IPS DF 6.9 (cell line): ENCODE data around the gene MBD3L4.
"Not testable (repeated sequence)": the region's sequence is repeated elsewhere in the genome, so short reads cannot be mapped to it uniquely, and the experiment has no call there.

ENCODE experiments used
- DNase-seq: peaks from one replicate; pipeline ENCODE4 v3.0.0-alpha.2; 2013; ENCODE audit warnings: low read depth, low spot score
- H3K27ac ChIP-seq: one replicate; pipeline ENCODE4 v1.5.1; 2013; ENCODE audit warnings: low read length, control low read depth
- H3K27me3 ChIP-seq: 2 replicates; pipeline ENCODE4 v1.6.1; 2013; ENCODE audit warnings: mild to moderate bottlenecking, low read length; ENCODE audit not compliant: control insufficient read depth, insufficient read depth
- H3K36me3 ChIP-seq: 2 replicates; pipeline ENCODE4 v1.6.1; 2013; ENCODE audit warnings: low read length; ENCODE audit not compliant: control insufficient read depth, insufficient read depth
- H3K4me1 ChIP-seq: 2 replicates; pipeline ENCODE4 v1.6.1; 2013; ENCODE audit warnings: low read length; ENCODE audit not compliant: control insufficient read depth, insufficient read depth
- H3K4me3 ChIP-seq: 2 replicates; pipeline ENCODE4 v1.5.1; 2013; ENCODE audit warnings: mild to moderate bottlenecking, low read length
- H3K9me3 ChIP-seq: 2 replicates; pipeline ENCODE4 v1.6.1; 2013; ENCODE audit warnings: low read length, inconsistent platforms; ENCODE audit not compliant: control insufficient read depth, insufficient read depth
- WGBS: extraction: QIAGEN DNeasy Blood & Tissue Kit; methylation state at CpG from one replicate; pipeline ENCODE4 v1.1.7; 2013; ENCODE audit warnings: mixed read lengths, missing lambda C conversion rate; ENCODE audit not compliant: insufficient read length, insufficient coverage; 5-methylcytosine and 5-hydroxymethylcytosine counted together

Gene MBD3L4

DNA sequence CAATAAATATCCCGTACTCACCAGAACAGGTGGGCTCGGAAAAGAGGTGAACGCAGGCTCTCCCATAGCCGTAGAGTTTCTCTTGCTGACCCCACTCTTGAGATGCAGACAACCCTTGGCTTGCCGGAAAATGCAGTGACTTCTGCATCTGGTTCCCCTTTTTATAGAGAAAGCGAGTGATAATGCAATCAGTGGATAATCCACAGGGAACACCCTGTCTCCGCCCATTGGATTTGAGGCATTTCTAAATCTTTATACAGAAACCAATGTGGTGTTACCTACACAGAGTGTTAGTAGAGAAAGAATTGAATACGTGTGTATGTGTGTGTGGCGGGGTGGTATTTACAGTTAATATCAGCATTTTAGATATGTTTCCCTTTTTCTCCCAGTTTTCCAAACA lies at the start of gene MBD3L4:
TSS of gene MBD3L4 (minus strand) at position 101 of the 400 bp plus-strand sequence. CDS start at position 66, 35 bp downstream.
- H3K27me3 ChIP-seq, DNase-seq, H3K9me3 ChIP-seq, H3K27ac ChIP-seq, H3K4me3 ChIP-seq, H3K36me3 ChIP-seq, H3K4me1 ChIP-seq: not testable (repeated sequence)
- no CpG with 5 or more reads among the region's 9 CpGs for WGBS

DNA sequence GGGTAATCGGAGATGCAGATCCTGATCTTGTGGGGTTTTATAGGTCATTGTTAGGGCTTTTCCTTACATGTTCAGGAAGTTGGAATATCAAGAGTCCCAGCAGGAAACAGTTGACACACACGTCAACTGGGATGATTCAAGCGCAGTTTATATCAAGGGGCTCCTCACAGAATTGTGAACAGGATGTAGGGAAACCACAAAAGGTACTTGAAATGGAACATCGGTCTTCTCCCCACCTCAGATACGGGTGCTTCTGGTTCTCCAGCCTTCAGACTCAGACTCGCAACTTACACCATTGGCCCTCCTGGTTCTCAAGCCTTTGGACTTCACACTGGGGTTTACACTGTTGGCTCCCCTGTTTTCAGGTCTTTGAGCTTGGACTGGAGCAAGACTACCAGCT lies 49.0 kb upstream of the MBD3L4 start:
- DNase-seq: no peak
- peaks cover 4% of the 10 kb centered on the region; the same call in 1 of the 2 replicates for H3K36me3 ChIP-seq
- no peak overlapping the region for H3K4me3 ChIP-seq
- peaks cover 5% of the 10 kb centered on the region for H3K9me3 ChIP-seq
- H3K4me1 ChIP-seq: no peaks in the 10 kb centered on the region
- no CpG with 5 or more reads among the region's 6 CpGs for WGBS
- no peaks in the 10 kb centered on the region for H3K27me3 ChIP-seq
- no peak overlapping the region for H3K27ac ChIP-seq

DNA sequence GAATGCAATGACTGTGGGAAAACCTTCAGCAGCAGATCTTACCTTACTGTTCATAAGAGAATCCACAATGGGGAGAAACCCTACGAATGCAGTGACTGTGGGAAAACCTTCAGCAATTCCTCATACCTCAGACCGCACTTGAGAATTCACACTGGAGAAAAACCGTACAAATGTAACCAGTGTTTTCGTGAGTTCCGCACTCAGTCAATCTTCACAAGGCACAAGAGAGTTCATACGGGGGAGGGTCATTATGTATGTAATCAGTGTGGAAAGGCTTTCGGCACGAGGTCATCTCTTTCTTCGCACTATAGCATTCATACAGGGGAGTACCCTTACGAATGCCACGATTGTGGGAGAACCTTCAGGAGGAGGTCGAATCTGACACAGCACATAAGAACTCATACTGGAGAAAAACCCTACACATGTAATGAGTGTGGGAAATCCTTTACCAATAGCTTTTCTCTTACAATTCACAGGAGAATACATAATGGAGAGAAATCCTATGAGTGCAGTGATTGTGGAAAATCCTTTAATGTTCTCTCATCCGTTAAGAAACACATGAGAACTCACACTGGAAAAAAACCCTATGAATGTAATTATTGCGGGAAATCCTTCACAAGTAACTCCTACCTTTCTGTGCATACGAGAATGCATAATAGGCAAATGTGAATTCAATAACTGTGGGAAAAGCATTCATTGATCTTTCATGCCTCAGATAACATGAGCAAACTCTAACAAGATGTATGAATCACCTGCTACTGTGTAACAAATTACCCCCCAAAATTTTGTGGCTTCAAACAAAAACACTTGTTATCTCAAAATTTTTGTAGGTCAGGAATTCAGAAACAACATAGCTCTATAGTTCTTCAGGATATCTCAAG lies 43.3 kb upstream of the MBD3L4 start:
- no CpG with 5 or more reads among the region's 15 CpGs for WGBS
- no peak for DNase-seq

DNA sequence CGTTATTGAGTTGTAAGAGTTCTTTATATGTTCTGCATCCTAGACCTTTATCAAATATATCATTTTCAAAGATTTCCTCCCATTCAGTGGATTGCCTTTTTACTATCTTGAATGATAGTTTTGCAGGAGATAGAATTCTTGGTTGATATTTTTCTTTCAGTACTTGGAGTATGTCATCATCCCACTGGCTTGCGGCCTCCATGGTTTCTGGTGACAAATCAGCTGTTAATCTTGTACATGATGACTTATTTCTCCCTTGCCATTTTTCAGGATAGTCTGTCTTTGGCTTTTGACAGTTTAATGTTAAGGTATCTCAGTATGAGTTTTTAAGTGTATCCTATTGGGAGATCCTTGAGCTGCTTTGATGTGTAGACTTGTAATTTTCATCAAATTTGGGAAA lies 38.0 kb upstream of the MBD3L4 start:
- DNase-seq: no peak
- Histone ChIP-seq H3K36me3 (peaks cover 53% of the 10 kb centered on the region), H3K27me3 (no peaks in the 10 kb centered on the region), H3K4me3 (no peak overlapping the region), H3K9me3 (peaks cover 15% of the 10 kb centered on the region), H3K27ac (no peak overlapping the region), H3K4me1 (no peaks in the 10 kb centered on the region)
- WGBS: no CpG with 5 or more reads among the region's 2 CpGs

More for the DNA sequence above, 43.3 kb upstream of the MBD3L4 start:
- Histone ChIP-seq H3K4me3 (no peak overlapping the region), H3K36me3 (peaks cover 45% of the 10 kb centered on the region), H3K27me3 (no peaks in the 10 kb centered on the region), H3K4me1 (no peaks in the 10 kb centered on the region), H3K27ac (no peak overlapping the region), H3K9me3 (peaks cover 22% of the 10 kb centered on the region)

DNA sequence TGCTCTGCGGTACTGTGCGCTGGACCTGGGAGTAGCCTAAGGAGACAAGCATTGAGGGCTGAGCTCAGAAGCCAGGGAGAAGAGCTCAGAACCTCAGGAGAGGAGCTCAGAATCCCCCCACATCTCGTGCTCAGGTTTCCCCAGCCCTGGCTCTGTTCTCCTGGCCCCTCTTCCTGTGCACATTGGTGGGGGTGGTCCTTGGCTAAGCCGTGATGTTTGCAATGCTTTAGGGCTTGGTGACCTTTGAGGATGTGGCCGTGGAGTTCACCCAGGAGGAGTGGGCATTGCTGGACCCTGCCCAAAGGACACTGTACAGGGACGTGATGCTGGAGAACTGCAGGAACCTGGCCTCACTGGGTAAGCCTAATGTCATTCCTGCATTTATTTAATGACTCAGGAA lies 36.2 kb upstream of the MBD3L4 start:
- no peaks in the 10 kb centered on the region for H3K27me3 ChIP-seq
- no peak overlapping the region for H3K27ac ChIP-seq
- DNase-seq: no peak
- peaks cover 6% of the 10 kb centered on the region for H3K9me3 ChIP-seq
- no CpG with 5 or more reads among the region's 6 CpGs for WGBS
- no peak overlapping the region for H3K4me3 ChIP-seq
- H3K4me1 ChIP-seq: no peaks in the 10 kb centered on the region
- H3K36me3 ChIP-seq: peaks cover 39% of the 10 kb centered on the region

DNA sequence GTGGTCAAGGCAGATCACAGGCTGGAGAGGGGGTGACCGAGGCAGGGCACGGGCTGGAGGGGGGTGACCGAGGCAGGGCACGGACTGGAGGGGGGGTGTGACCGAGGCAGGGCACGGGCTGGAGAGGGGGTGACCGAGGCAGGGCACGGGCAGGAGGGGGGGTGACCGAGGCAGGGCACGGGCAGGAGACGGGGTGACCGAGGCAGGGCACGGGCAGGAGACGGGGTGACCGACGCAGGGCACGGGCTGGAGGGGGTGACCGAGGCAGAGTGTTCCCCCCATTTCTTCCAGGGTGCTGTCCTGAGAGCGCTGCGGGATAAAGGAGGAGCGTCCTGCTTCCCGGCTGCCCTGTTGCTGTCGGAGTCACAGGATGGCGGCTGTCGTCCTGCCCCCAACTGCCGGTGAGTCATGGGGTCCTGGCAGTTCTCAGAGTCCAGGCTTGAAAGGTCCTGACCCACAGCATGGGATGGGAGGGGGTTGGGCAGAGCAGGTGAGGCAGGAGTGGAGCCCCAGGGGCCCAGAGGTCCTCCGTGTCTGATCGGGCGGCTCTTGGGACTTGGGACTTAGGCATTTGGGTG lies 34.8 kb upstream of the MBD3L4 start:
- Histone ChIP-seq H3K36me3 (peaks cover 27% of the 10 kb centered on the region), H3K4me1 (no peaks in the 10 kb centered on the region), H3K9me3 (peaks cover 3% of the 10 kb centered on the region; the same call in 1 of the 2 replicates), H3K27me3 (no peaks in the 10 kb centered on the region), H3K27ac (no peak overlapping the region), H3K4me3 (no peak overlapping the region)
- no peak for DNase-seq
- WGBS: no CpG with 5 or more reads among the region's 29 CpGs

DNA sequence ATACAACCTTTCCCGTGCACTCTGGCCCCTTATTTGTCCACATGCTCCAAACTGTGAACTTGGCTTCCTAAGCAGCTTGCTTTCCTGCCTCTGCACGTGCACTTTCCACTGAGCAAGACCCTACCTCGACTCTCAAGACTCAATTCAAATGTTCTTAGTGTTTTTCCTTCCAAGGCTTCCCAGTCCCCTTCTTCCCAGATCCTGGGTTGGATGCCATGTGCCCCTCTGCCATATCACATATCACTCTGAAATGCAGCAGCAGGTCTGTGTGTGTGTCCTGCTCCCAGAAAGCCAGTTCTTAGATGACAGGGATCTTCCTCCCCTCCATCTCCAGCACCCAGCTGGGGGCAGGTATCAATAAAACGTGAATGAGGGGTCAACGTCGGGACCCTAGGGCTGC lies 32.6 kb upstream of the MBD3L4 start:
- DNase-seq: no peak
- H3K27ac ChIP-seq: no peak overlapping the region
- H3K9me3 ChIP-seq: peaks cover 3% of the 10 kb centered on the region; the same call in 1 of the 2 replicates
- no peaks in the 10 kb centered on the region for H3K27me3 ChIP-seq
- no peaks in the 10 kb centered on the region for H3K4me1 ChIP-seq
- peaks cover 22% of the 10 kb centered on the region for H3K36me3 ChIP-seq
- no peak overlapping the region for H3K4me3 ChIP-seq
- 100% methylated on average over 1 of the region's 6 CpGs for WGBS

DNA sequence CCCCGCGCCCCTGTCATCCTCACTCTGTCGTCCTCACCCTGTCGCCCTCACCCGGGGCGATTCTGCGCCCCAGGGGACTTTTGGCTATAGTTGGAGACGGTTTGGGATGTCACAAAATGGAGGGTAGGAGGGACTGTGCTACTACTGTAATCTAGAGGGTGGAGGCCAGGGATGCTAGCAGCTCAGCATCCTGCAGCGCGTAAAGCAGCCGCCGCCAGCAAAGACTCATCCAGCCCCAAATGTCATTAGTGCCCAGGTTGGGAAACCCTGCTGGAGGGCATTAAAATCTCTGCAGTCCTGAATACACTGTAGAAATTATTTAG lies 29.9 kb upstream of the MBD3L4 start:
- Histone ChIP-seq H3K9me3 (no peaks in the 10 kb centered on the region), H3K27me3 (no peaks in the 10 kb centered on the region), H3K4me1 (no peaks in the 10 kb centered on the region), H3K4me3 (peak overlapping the region; percentile 79), H3K36me3 (peaks cover 6% of the 10 kb centered on the region), H3K27ac (no peak overlapping the region)
- WGBS: no CpG with 5 or more reads among the region's 12 CpGs
- no peak for DNase-seq

DNA sequence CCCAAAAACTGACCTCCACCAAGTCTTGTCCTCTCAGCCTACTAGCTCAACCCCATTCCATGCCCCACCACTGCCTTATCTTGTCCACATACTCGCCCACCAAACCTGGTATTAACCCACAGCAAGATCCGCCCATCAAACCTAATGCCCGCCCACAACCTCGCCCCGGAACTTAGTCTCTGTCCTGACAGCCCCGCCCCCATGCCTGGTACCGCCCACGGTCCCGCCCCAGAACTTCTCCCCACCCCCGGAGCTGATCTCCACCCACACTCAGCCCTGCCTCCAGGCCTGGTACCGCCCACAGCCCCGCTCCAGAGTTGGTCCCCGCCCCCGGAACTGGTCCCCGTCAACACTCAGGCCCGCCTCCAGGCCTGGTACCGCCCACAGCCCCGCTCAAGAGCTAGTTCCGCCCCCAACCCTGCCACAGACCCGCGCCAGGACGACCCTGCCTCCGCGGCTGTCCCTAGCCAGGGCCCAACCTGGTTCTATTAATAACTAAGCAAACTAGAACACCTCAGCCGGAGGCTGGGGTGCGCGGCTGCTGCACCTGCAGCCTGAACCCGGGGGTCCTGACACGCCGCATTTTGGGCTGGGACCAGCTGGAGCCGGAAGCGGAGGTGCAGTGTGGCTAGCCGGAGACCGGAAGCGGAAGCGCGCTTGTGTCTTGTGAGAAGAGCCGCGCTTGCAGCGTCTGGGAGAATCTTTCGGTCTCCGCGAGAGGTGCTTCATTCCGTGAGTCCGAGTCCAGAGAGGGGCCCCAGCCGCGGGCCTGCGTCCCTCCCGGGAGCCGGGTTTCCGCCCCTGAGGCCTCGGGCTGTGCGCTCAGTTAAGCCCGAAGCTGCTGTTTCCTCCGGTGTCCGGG lies 29.3 kb upstream of the MBD3L4 start, which contains the start of gene ZNF557:
TSS of gene ZNF557 (plus strand) at position 662 of the 862 bp plus-strand sequence. CDS start 5,372 bp downstream, outside the sequence.
- WGBS: no CpG with 5 or more reads among the region's 56 CpGs
- H3K4me3 ChIP-seq: peak within 1 kb of the TSS; percentile 79
- H3K36me3 ChIP-seq: peaks cover 2% of the 10 kb centered on the region; the same call in 1 of the 2 replicates
- no peaks in the 10 kb centered on the region for H3K27me3 ChIP-seq
- no peaks in the 10 kb centered on the region for H3K4me1 ChIP-seq
- no peaks in the 10 kb centered on the region for H3K9me3 ChIP-seq
- DNase-seq: peak; percentile 82
- no peak within 1 kb of the TSS for H3K27ac ChIP-seq

DNA sequence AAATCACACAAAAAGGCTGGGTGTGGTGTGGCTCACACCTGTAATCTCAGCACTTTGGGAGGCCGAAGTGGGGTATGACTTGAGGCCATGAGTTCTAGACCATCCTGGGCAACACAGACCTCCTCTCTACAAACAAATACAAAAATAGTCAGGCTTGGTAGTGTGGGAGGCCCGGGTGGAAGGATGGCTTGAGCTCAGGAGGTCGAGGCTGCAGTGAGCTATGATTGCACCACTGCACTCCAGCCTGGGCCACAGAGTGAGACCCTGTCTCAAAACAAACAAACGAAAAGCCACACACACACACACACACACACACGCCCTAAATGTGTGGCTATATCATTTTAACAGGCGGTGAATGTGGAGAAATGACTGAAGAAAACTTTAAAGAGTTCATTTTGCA lies 28.6 kb upstream of the MBD3L4 start:
- WGBS: no CpG with 5 or more reads among the region's 6 CpGs
- no peak for DNase-seq
- H3K4me1 ChIP-seq: no peaks in the 10 kb centered on the region
- no peaks in the 10 kb centered on the region for H3K27me3 ChIP-seq
- peaks cover 2% of the 10 kb centered on the region; the same call in 1 of the 2 replicates for H3K36me3 ChIP-seq
- no peak overlapping the region for H3K27ac ChIP-seq
- H3K4me3 ChIP-seq: no peak overlapping the region
- H3K9me3 ChIP-seq: no peaks in the 10 kb centered on the region; the same call in 1 of the 2 replicates
